ENCODE data around the gene ZNF621. TPM values are rescaled to one million over a fixed set of nuclear protein-coding genes. Genes with fewer than 3 reads are reported as not detected.

ZNF621 gene
- total and polyA plus RNA-seq, 2 experiments from 2014 or later, result 12.9 to 17.3 TPM

DNA sequence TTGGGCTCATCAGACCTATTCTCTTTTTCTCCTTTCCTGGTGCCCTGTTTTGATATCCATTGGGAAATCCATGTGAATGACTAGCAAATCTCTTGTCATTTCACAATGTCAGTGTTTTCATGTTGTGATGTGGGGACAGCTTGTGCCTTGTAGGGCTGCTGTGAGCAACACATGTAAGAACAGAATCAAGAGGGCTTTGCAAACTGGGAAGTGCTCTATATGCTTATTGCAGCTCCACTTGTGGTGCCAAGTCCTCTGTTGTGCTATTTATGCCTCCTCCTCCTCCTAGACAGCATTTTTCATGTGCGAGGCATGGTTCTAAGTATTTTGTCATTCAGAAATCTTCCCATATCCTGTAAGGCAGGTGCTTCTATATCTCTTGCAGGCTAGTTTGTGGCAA, 56.4 kb downstream of the ZNF621 start:
- no peaks in the 10 kb centered on the region for H3K36me3 ChIP-seq
- TF ChIP-seq CTCF (IDR thresholded peaks at IDR 0.05; ENCODE audit: low read depth, low read length), result no peak
- H3K27me3 ChIP-seq, result no peaks in the 10 kb centered on the region
- no peaks in the 10 kb centered on the region for H3K4me1 ChIP-seq (ENCODE audit: low read depth)
- no peak overlapping the region for H3K4me3 ChIP-seq
- H3K27ac ChIP-seq, result no peak overlapping the region
- H3K9me3 ChIP-seq (ENCODE audit: low read depth), result no peaks in the 10 kb centered on the region
- no peak for DNase-seq (ENCODE audit: low read depth in 1 of 2, low spot score in 1 of 2)

DNA sequence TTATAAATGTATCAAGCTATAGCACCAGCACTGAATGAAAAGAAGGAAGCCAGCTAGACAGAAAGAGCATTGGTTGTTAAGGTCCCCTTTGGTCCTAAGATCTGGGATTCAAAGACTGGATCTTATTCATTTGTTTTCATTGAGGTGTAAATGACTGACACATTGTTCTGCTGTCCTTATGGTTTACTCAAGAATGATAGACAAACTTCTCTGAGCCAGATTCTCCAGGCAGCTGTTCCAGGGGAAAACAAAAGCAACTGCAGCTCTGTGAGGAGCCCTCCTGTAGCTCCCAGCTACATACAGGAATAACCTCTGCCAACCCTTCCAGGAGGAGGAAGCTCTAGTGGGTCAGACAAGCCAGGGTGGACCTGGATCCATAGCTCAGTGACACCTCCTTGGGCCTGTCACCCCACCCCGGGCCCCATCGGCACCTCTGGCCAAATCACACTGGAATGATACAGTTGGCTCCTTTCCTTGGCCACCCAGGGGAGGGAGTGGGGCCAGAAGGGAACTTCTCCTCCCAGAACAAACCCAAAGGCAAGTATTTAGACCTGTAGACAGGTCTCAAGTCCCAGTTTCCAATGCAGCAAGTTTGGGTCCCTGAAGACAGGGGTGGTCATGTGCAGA, 57.8 kb downstream of the ZNF621 start:
- Histone ChIP-seq H3K4me1 (ENCODE audit: low read depth) (no peaks in the 10 kb centered on the region), H3K36me3 (no peaks in the 10 kb centered on the region), H3K27ac (no peak overlapping the region), H3K4me3 (no peak overlapping the region), H3K9me3 (ENCODE audit: low read depth) (no peaks in the 10 kb centered on the region), H3K27me3 (no peaks in the 10 kb centered on the region)
- no peak for DNase-seq (ENCODE audit: low read depth in 1 of 2, low spot score in 1 of 2)
- no peak for TF ChIP-seq CTCF (IDR thresholded peaks at IDR 0.05; ENCODE audit: low read depth, low read length)

DNA sequence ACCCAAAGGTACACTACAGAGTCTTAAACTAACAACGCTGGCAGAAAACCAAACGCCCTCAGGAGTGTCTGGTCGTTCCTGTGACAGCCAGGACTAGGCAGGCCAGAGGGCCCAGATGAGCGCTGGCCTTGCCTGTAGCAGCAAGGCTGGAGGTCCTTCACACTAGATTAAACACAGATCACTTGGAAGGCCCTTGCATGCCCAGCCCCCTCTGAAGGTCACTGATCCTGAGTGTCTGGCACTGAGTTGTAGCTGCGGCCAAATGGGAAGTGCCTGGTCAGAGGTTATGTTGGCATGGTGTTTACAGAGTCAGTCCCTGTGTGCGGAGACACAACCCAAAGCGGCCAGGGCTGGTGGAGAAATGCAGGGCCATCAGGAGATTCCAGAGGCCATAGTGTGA, 58.9 kb downstream of the ZNF621 start:
- no peaks in the 10 kb centered on the region for H3K4me1 ChIP-seq (ENCODE audit: low read depth)
- no peaks in the 10 kb centered on the region for H3K27me3 ChIP-seq
- TF ChIP-seq CTCF (IDR thresholded peaks at IDR 0.05; ENCODE audit: low read depth, low read length), result no peak
- DNase-seq (ENCODE audit: low read depth in 1 of 2, low spot score in 1 of 2), result peak in 1 of 2 donors; percentile 46
- H3K9me3 ChIP-seq (ENCODE audit: low read depth), result no peaks in the 10 kb centered on the region
- no peak overlapping the region for H3K4me3 ChIP-seq
- no peaks in the 10 kb centered on the region for H3K36me3 ChIP-seq
- H3K27ac ChIP-seq, result no peak overlapping the region

- Histone ChIP-seq H3K27ac (no peak overlapping the region), H3K4me1 (ENCODE audit: low read depth) (no peaks in the 10 kb centered on the region), H3K4me3 (no peak overlapping the region), H3K36me3 (no peaks in the 10 kb centered on the region), H3K9me3 (ENCODE audit: low read depth) (no peaks in the 10 kb centered on the region), H3K27me3 (no peaks in the 10 kb centered on the region)
- peak; percentile 99 for TF ChIP-seq CTCF (IDR thresholded peaks at IDR 0.05; ENCODE audit: low read depth, low read length)
- peak; percentile 90 to 92 for DNase-seq (ENCODE audit: low read depth in 1 of 2, low spot score in 1 of 2)
Measured at GRCh38 chr3:40584625-40585189, 59.9 kb downstream of the ZNF621 start.

DNA sequence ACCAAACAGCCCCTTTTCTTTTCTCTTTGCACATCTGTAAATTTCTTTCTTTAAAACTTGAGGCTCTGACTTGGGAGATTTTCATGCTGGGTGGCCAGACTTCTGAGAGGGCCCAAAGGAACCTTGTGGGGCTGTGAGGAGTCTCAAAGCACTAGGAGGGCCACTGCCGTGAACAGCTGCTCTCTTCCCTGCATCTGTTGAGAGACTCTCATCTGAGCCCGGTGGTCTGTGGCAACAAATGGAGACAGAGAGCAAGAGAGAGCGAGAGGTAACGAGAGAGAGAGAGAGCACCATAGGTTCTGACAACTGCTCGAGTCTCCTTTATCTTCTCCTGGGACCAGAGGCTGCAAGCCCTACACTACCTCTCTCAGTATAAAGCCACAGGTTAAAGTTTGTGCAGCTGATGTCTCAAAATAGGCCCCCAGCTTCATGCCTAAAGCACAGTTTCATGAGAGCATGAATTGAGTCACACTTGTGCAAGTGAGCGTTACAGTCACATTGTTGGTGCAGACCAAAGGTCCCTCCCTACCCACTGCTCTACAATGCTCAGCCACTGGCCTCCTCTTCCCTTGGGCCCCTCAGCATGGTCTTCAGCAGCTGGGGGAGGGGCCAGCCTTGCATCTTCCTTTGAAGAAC, 60.7 kb downstream of the ZNF621 start:
- H3K9me3 ChIP-seq (ENCODE audit: low read depth), result no peaks in the 10 kb centered on the region
- H3K4me3 ChIP-seq, result no peak overlapping the region
- DNase-seq (ENCODE audit: low read depth in 1 of 2, low spot score in 1 of 2), result no peak
- no peaks in the 10 kb centered on the region for H3K36me3 ChIP-seq
- no peak for TF ChIP-seq CTCF (IDR thresholded peaks at IDR 0.05; ENCODE audit: low read depth, low read length)
- H3K4me1 ChIP-seq (ENCODE audit: low read depth), result no peaks in the 10 kb centered on the region
- no peak overlapping the region for H3K27ac ChIP-seq
- H3K27me3 ChIP-seq, result no peaks in the 10 kb centered on the region

All from cardiac muscle cell (in vitro differentiated cells and primary cell).